Eye (tissue), 1 donor: ENCODE data around the gene MIDN.

Source experiments
- DNase-seq: peaks from one replicate; pipeline ENCODE4 v3.0.0-alpha.2; 2015

Gene MIDN

GRCh38 chr19:1220976-1221903, 27.1 kb upstream of the MIDN start:
- peak; percentile 79 for DNase-seq

GRCh38 chr19:1221904-1222255, 26.5 kb upstream of the MIDN start:
- no peak for DNase-seq

- DNase-seq = no peak
Observed at GRCh38 chr19:1222394-1222793, 26.0 kb upstream of the MIDN start.

- peak; percentile 45 for DNase-seq
Observed at GRCh38 chr19:1223018-1223855, 25.1 kb upstream of the MIDN start.

- no peak for DNase-seq
Observed at GRCh38 chr19:1224047-1224825, 24.1 kb upstream of the MIDN start.

GRCh38 chr19:1224847-1225246, 23.5 kb upstream of the MIDN start:
- no peak for DNase-seq

- no peak for DNase-seq
Observed at GRCh38 chr19:1225440-1226226, 22.8 kb upstream of the MIDN start.

- DNase-seq = no peak
Observed at GRCh38 chr19:1226227-1226518, 22.2 kb upstream of the MIDN start.

GRCh38 chr19:1226522-1227303, 21.7 kb upstream of the MIDN start:
- DNase-seq = no peak

GRCh38 chr19:1227304-1228054, 20.9 kb upstream of the MIDN start:
- no peak for DNase-seq

- DNase-seq = no peak
Observed at GRCh38 chr19:1228161-1228957, 20.0 kb upstream of the MIDN start.

GRCh38 chr19:1229056-1229923, 19.1 kb upstream of the MIDN start:
- DNase-seq = no peak

GRCh38 chr19:1229924-1230782, 18.2 kb upstream of the MIDN start:
- no peak for DNase-seq

GRCh38 chr19:1230783-1231489, 17.4 kb upstream of the MIDN start:
- DNase-seq = no peak

GRCh38 chr19:1231729-1232637, 16.4 kb upstream of the MIDN start:
- DNase-seq = no peak

- DNase-seq = no peak
Observed at GRCh38 chr19:1232652-1233072, 15.7 kb upstream of the MIDN start.
